ENCODE measurements around the gene CEP83.

DNA sequence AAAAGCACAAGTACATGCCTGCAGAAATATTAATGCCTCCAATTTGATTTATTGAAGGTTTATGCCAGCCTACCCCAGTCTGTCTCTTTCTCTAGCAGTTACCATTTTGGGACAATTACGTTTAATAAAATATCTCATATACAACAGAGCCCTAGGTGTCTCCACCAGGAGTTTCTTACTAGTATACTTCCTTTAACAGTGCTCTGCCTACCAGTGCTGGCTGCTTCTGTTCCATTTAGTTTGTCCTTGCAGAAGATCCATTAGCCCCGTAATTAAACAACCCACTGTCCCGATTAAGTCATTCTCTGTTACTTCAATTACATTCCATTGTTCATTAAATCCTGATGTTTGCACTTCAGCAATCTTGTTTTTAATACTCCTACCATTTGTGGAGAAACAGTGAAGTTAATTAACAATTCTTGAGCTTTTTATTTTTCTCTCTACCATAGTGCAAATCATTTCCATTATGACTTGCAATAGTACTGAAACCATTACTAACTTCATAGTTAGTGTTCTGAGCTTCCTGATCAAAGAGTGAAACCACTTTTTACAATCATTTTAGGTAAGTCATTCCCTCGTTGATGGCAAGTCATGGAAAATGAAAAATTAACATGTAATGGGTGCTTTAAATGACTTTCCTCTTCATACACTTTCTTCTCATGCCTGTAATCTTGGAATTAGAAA is 190.2 kb downstream of the CEP83 start:
- TF ChIP-seq GATA2 (IDR thresholded peaks at IDR 0.05; ENCODE audit: low read depth, low read length) (no peak), GATA3 (IDR thresholded peaks at IDR 0.05; ENCODE audit: low read depth, low read length) (no peak)
